Left lung (tissue), 10 donors: Measurements from ENCODE around the gene TCF7L1. TPM values are rescaled to one million over a fixed set of nuclear protein-coding genes. Genes with fewer than 3 reads are reported as not detected.

Experiments
- ATAC-seq: fragments of 200-7000 bp; cut with Tn5 transposase; one replicate; pipeline ENCODE4 v1.9.1; 2020; ENCODE audit warnings: moderate library complexity
- DNase-seq, 4 donors: peaks; one replicate each; pipeline ENCODE4 v3.0.0-alpha.2; 2013 to 2020
- H3K27ac ChIP-seq, 2 donors: fragments of 200-600 bp; sonication (generic) in 1 of 2; one replicate each; pipeline versions ENCODE4 v1.5.0 to v1.8.0; 2020 to 2021
- H3K27me3 ChIP-seq, 2 donors: fragments of 200-600 bp; sonication (generic) in 1 of 2; one replicate each; pipeline versions ENCODE4 v1.5.0 to v1.8.0; 2020 to 2021
- H3K36me3 ChIP-seq, 2 donors: fragments of 200-600 bp; sonication (generic) in 1 of 2; one replicate each; pipeline versions ENCODE4 v1.5.0 to v1.8.0; 2020 to 2021
- H3K4me1 ChIP-seq, 2 donors: fragments of 200-600 bp; one replicate each; pipeline ENCODE4 v1.8.0; 2021
- H3K4me3 ChIP-seq, 2 donors: fragments of 200-600 bp; sonication (generic) in 1 of 2; one replicate each; pipeline versions ENCODE4 v1.5.0 to v1.8.0; 2020 to 2021; ENCODE audit warnings: mild to moderate bottlenecking in 1 of 2
- H3K9me3 ChIP-seq, 2 donors: fragments of 200-600 bp; sonication (generic) in 1 of 2; one replicate each; pipeline versions ENCODE4 v1.5.0 to v1.8.0; 2020 to 2021
- CTCF ChIP-seq, 2 donors: fragments of 200-600 bp; sonication (generic) in 1 of 2; IDR thresholded peaks; one replicate each; pipeline versions ENCODE4 v1.5.0 to v1.8.0; 2021; ENCODE audit warnings: antibody characterized with exemption in 2 of 2
- intact Hi-C, 2 donors: fragments of 100-400 bp; cut with DNase I; formaldehyde crosslinking; loops; one replicate each; pipeline versions ENCODE4 v1.11.2 to v1.14.2; 2022
- polyA plus RNA-seq, 6 donors: library from polyadenylated mRNA; unstranded; fragments of 120-200 nt; gene quantifications; one replicate each; pipeline ENCODE4 v1.2.1, GENCODE V29; 2013; ENCODE audit not compliant: insufficient read length in 6 of 6
- total RNA-seq, 2 donors: library from RNA; stranded (reverse); fragmentation: NEBNext Ultra II Directional; extraction: Animal tissue kit (Norgen Biotek cat#: 25700); gene quantifications; one replicate each; pipeline ENCODE4 v1.2.1, GENCODE V29; 2021
- donor health status: DM: no; HTN: yes; CAD: no.
- donor health status: DM: no; HTN: no; CAD: no.

TCF7L1 gene
- total and polyA plus RNA-seq, 8 donors = 16.4 to 63.9 (median 57.5) TPM

GRCh38 chr2:85286918-85287317, 153.7 kb downstream of the TCF7L1 start:
- H3K4me1 ChIP-seq = peaks cover 0 to 14% of the 10 kb centered on the region in 2 donors
- no peaks in the 10 kb centered on the region for H3K9me3 ChIP-seq
- H3K4me3 ChIP-seq = no peak overlapping the region
- ATAC-seq (no peak), DNase-seq (no peak)
- H3K27ac ChIP-seq = no peak overlapping the region
- intact Hi-C loops = loop anchor here in 1 of 2 donors (5.0 kb wide), 1 partner anchor 220 kb away; no protein-coding TSS in a partner anchor
- no peaks in the 10 kb centered on the region for H3K36me3 ChIP-seq
- H3K27me3 ChIP-seq = no peaks in the 10 kb centered on the region
- TF ChIP-seq CTCF (IDR thresholded peaks at IDR 0.05) = no peak

- no peak overlapping the region for H3K4me3 ChIP-seq
- peaks cover 0 to 14% of the 10 kb centered on the region in 2 donors for H3K4me1 ChIP-seq
- intact Hi-C loops = loop anchor here in 1 of 2 donors (5.0 kb wide), 1 partner anchor 220 kb away; no protein-coding TSS in a partner anchor
- ATAC-seq (no peak), DNase-seq (no peak)
- no peaks in the 10 kb centered on the region for H3K27me3 ChIP-seq
- no peaks in the 10 kb centered on the region for H3K36me3 ChIP-seq
- H3K9me3 ChIP-seq = no peaks in the 10 kb centered on the region
- peak overlapping the region in 1 of 2 donors; percentile 13 for H3K27ac ChIP-seq
- no peak for TF ChIP-seq CTCF (IDR thresholded peaks at IDR 0.05)
These were observed 154.5 kb downstream of the TCF7L1 start for GRCh38 chr2:85287721-85288120.

GRCh38 chr2:85288244-85288725, 155.1 kb downstream of the TCF7L1 start:
- no peaks in the 10 kb centered on the region for H3K27me3 ChIP-seq
- peak; percentile 69 for ATAC-seq

GRCh38 chr2:85291425-85292023, 158.3 kb downstream of the TCF7L1 start:
- Histone ChIP-seq H3K27ac (peak overlapping the region in 1 of 2 donors; percentile 39), H3K27me3 (no peaks in the 10 kb centered on the region), H3K4me3 (no peak overlapping the region), H3K9me3 (no peaks in the 10 kb centered on the region), H3K36me3 (no peaks in the 10 kb centered on the region), H3K4me1 (peaks cover 0 to 6% of the 10 kb centered on the region in 2 donors)
- no peak for DNase-seq
- TF ChIP-seq CTCF (IDR thresholded peaks at IDR 0.05) = no peak
- ATAC-seq = peak; percentile 16
- intact Hi-C loops = no loop called here

More at GRCh38 chr2:85288244-85288725, 155.1 kb downstream of the TCF7L1 start:
- Histone ChIP-seq H3K4me3 (no peak overlapping the region), H3K27ac (peak overlapping the region in 1 of 2 donors; percentile 13), H3K36me3 (no peaks in the 10 kb centered on the region), H3K4me1 (peaks cover 0 to 14% of the 10 kb centered on the region in 2 donors), H3K9me3 (no peaks in the 10 kb centered on the region)
- intact Hi-C loops = loop anchor here in 1 of 2 donors (5.0 kb wide), 1 partner anchor 221 kb away; no protein-coding TSS in a partner anchor
- TF ChIP-seq CTCF (IDR thresholded peaks at IDR 0.05) = no peak
- no peak for DNase-seq

- no peak overlapping the region for H3K27ac ChIP-seq
- DNase-seq = no peak
- no peak overlapping the region for H3K4me3 ChIP-seq
- ATAC-seq = no peak
- no peaks in the 10 kb centered on the region for H3K9me3 ChIP-seq
- no peaks in the 10 kb centered on the region for H3K27me3 ChIP-seq
- TF ChIP-seq CTCF (IDR thresholded peaks at IDR 0.05) = no peak
- H3K36me3 ChIP-seq = peaks cover 0 to 12% of the 10 kb centered on the region in 2 donors
- intact Hi-C loops = loop anchor here in 1 of 2 donors (5.0 kb wide), 1 partner anchor 235 kb away; no protein-coding TSS in a partner anchor
- H3K4me1 ChIP-seq = peaks cover 0 to 8% of the 10 kb centered on the region in 2 donors
These were observed 168.9 kb downstream of the TCF7L1 start for GRCh38 chr2:85302121-85302520.
